ENCODE data around the gene TMC1.
"Not testable (repeated sequence)": the region's sequence is repeated elsewhere in the genome, so short reads cannot be mapped to it uniquely, and the experiment has no call there.

The TMC1 gene

GRCh38 chr9:72521416-72521815 is at the start of gene TMC1:
Gene TMC1 (plus strand): TSS chr9:72521608. CDS start chr9:72648649, 127,041 bp downstream.
- not testable (repeated sequence) for DNase-seq (ENCODE audit: low read depth)

- DNase-seq (ENCODE audit: low read depth), result no peak
Measured at GRCh38 chr9:72473474-72474261, 47.7 kb upstream of the TMC1 start.

- no peak for DNase-seq (ENCODE audit: low read depth)
Measured at GRCh38 chr9:72474676-72475075, 46.7 kb upstream of the TMC1 start.

- DNase-seq (ENCODE audit: low read depth), result no peak
Measured at GRCh38 chr9:72476100-72476499, 45.3 kb upstream of the TMC1 start.

- DNase-seq (ENCODE audit: low read depth), result peak; percentile 27
Measured at GRCh38 chr9:72476617-72477437, 44.6 kb upstream of the TMC1 start.

- no peak for DNase-seq (ENCODE audit: low read depth)
Measured at GRCh38 chr9:72477930-72478518, 43.4 kb upstream of the TMC1 start.

- no peak for DNase-seq (ENCODE audit: low read depth)
Measured at GRCh38 chr9:72478966-72479365, 42.4 kb upstream of the TMC1 start.

- not testable (repeated sequence) for DNase-seq (ENCODE audit: low read depth)
Measured at GRCh38 chr9:72480261-72480660, 41.1 kb upstream of the TMC1 start.

- no peak for DNase-seq (ENCODE audit: low read depth)
Measured at GRCh38 chr9:72480921-72481320, 40.5 kb upstream of the TMC1 start.

GRCh38 chr9:72485821-72486593 is 35.4 kb upstream of the TMC1 start:
- DNase-seq (ENCODE audit: low read depth), result no peak

- no peak for DNase-seq (ENCODE audit: low read depth)
Measured at GRCh38 chr9:72486594-72486955, 34.8 kb upstream of the TMC1 start.

GRCh38 chr9:72487665-72488064 is 33.7 kb upstream of the TMC1 start:
- not testable (repeated sequence) for DNase-seq (ENCODE audit: low read depth)

GRCh38 chr9:72489986-72490385 is 31.4 kb upstream of the TMC1 start:
- DNase-seq (ENCODE audit: low read depth), result no peak

GRCh38 chr9:72491242-72491641 is 30.2 kb upstream of the TMC1 start:
- no peak for DNase-seq (ENCODE audit: low read depth)

GRCh38 chr9:72494051-72494450 is 27.4 kb upstream of the TMC1 start:
- no peak for DNase-seq (ENCODE audit: low read depth)

GRCh38 chr9:72497447-72498046 is 23.9 kb upstream of the TMC1 start:
- DNase-seq (ENCODE audit: low read depth), result no peak

- DNase-seq (ENCODE audit: low read depth), result no peak
Measured at GRCh38 chr9:72506615-72507014, 14.8 kb upstream of the TMC1 start.

- no peak for DNase-seq (ENCODE audit: low read depth)
Measured at GRCh38 chr9:72509053-72509452, 12.4 kb upstream of the TMC1 start.

- no peak for DNase-seq (ENCODE audit: low read depth)
Measured at GRCh38 chr9:72509635-72510034, 11.8 kb upstream of the TMC1 start.

- DNase-seq (ENCODE audit: low read depth), result not testable (repeated sequence)
Measured at GRCh38 chr9:72521011-72521410, 397 bp upstream of the TMC1 start.

GRCh38 chr9:72524820-72525540 is 3.6 kb downstream of the TMC1 start:
- peak; percentile 26 for DNase-seq (ENCODE audit: low read depth)

All from activated T-helper 9 cell treated with anti-CD3 and anti-CD28 coated beads, Interleukin-2, amount 50 U/mL, for 16 hours (primary cell).